GM19372 (cell line): ENCODE measurements around the gene NEGR1.

Experiments used
- ATAC-seq: cut with Tn5 transposase; IDR thresholded peaks from one replicate; pipeline ENCODE4 v1.9.1; 2021; ENCODE audit warnings: mild to moderate bottlenecking, low read depth, moderate library complexity; ENCODE audit not compliant: unreplicated experiment

NEGR1 gene

GRCh38 chr1:71882226-71882625 is 400.1 kb downstream of the NEGR1 start:
- ATAC-seq, result no peak

- no peak for ATAC-seq
Measured at GRCh38 chr1:71881611-71882010, 400.7 kb downstream of the NEGR1 start.

- ATAC-seq, result no peak
Measured at GRCh38 chr1:71869326-71869725, 413.0 kb downstream of the NEGR1 start.

- ATAC-seq, result no peak
Measured at GRCh38 chr1:71862756-71863155, 419.6 kb downstream of the NEGR1 start.

- ATAC-seq, result no peak
Measured at GRCh38 chr1:71861022-71861421, 421.3 kb downstream of the NEGR1 start.

GRCh38 chr1:71859806-71860205 is 422.5 kb downstream of the NEGR1 start:
- no peak for ATAC-seq

- ATAC-seq, result no peak
Measured at GRCh38 chr1:71857862-71858261, 424.5 kb downstream of the NEGR1 start.

- no peak for ATAC-seq
Measured at GRCh38 chr1:71853360-71853759, 429.0 kb downstream of the NEGR1 start.

- no peak for ATAC-seq
Measured at GRCh38 chr1:71850936-71851335, 431.4 kb downstream of the NEGR1 start.

GRCh38 chr1:71850515-71850914 is 431.8 kb downstream of the NEGR1 start:
- no peak for ATAC-seq

GRCh38 chr1:71843012-71843411 is 439.3 kb downstream of the NEGR1 start:
- ATAC-seq, result no peak

- no peak for ATAC-seq
Measured at GRCh38 chr1:71839876-71840275, 442.5 kb downstream of the NEGR1 start.

GRCh38 chr1:71836904-71837303 is 445.4 kb downstream of the NEGR1 start:
- no peak for ATAC-seq

- ATAC-seq, result no peak
Measured at GRCh38 chr1:71835442-71835813, 446.9 kb downstream of the NEGR1 start.

GRCh38 chr1:71834601-71835441 is 447.5 kb downstream of the NEGR1 start:
- no peak for ATAC-seq

GRCh38 chr1:71831646-71832045 is 450.7 kb downstream of the NEGR1 start:
- no peak for ATAC-seq

- ATAC-seq, result no peak
Measured at GRCh38 chr1:71829346-71829745, 453.0 kb downstream of the NEGR1 start.

- no peak for ATAC-seq
Measured at GRCh38 chr1:71828431-71829012, 453.8 kb downstream of the NEGR1 start.

GRCh38 chr1:71823708-71824305 is 458.5 kb downstream of the NEGR1 start:
- ATAC-seq, result no peak

- no peak for ATAC-seq
Measured at GRCh38 chr1:71817028-71817427, 465.3 kb downstream of the NEGR1 start.

- no peak for ATAC-seq
Measured at GRCh38 chr1:71809085-71809484, 473.3 kb downstream of the NEGR1 start.

- no peak for ATAC-seq
Measured at GRCh38 chr1:71804140-71804539, 478.2 kb downstream of the NEGR1 start.
